Smooth muscle cell (in vitro differentiated cells): ENCODE results near the gene TAGLN. TPM values are rescaled to one million over a fixed set of nuclear protein-coding genes. Genes with fewer than 3 reads are reported as not detected.

ENCODE experiments used
- DNase-seq: peaks from one replicate; lab custom pipeline; 2025; ENCODE audit not compliant: unreplicated experiment; lab: John Stamatoyannopoulos, UW
- H2AFZ ChIP-seq: fragments of 200-600 bp; sonication (generic); 2 replicates; pipeline ENCODE4 v1.6.0; 2016; ENCODE audit warnings: antibody characterized with exemption, low read depth, mild to moderate bottlenecking
- H3F3A ChIP-seq: fragments of 200-600 bp; sonication (generic); 2 replicates; pipeline ENCODE4 v1.6.0; 2017; ENCODE audit warnings: antibody characterized with exemption, low read depth
- H3K27ac ChIP-seq: fragments of 200-600 bp; sonication (generic); 2 replicates; pipeline ENCODE4 v1.5.1; 2016; ENCODE audit warnings: low read depth, mild to moderate bottlenecking
- H3K27me3 ChIP-seq: fragments of 200-600 bp; sonication (generic); 2 replicates; pipeline ENCODE4 v1.6.1; 2016; ENCODE audit warnings: low read depth, mild to moderate bottlenecking
- H3K36me3 ChIP-seq: fragments of 200-600 bp; sonication (generic); 2 replicates; pipeline ENCODE4 v1.5.1; 2016; ENCODE audit warnings: low read depth
- H3K4me1 ChIP-seq: fragments of 200-600 bp; sonication (generic); 2 replicates; pipeline ENCODE4 v1.5.1; 2016; ENCODE audit warnings: low read depth
- H3K4me2 ChIP-seq: fragments of 200-600 bp; sonication (generic); 2 replicates; pipeline ENCODE4 v1.6.0; 2016; ENCODE audit warnings: mild to moderate bottlenecking
- H3K4me3 ChIP-seq: fragments of 200-600 bp; sonication (generic); 2 replicates; pipeline ENCODE4 v1.5.1; 2016; ENCODE audit warnings: mild to moderate bottlenecking
- H3K79me2 ChIP-seq: fragments of 200-600 bp; sonication (generic); 2 replicates; pipeline ENCODE4 v1.6.0; 2016; ENCODE audit warnings: low read depth, mild to moderate bottlenecking
- H3K9ac ChIP-seq: fragments of 200-600 bp; sonication (generic); 2 replicates; pipeline ENCODE4 v1.6.0; 2016; ENCODE audit warnings: low read depth
- H3K9me3 ChIP-seq: fragments of 200-600 bp; sonication (generic); replicated peaks from 2 replicates; pipeline ENCODE4 v1.5.1; 2016; ENCODE audit warnings: low read depth
- H4K20me1 ChIP-seq: fragments of 200-600 bp; sonication (generic); 2 replicates; pipeline ENCODE4 v1.6.0; 2016; ENCODE audit warnings: low read depth
- WGBS: methylation state at CpG from one replicate; pipeline ENCODE4 v1.1.7; 2016; ENCODE audit warnings: low lambda C conversion rate; 5-methylcytosine and 5-hydroxymethylcytosine counted together
- polyA plus RNA-seq: library from polyadenylated mRNA; unstranded; fragments of >200 nt; fragmentation: Nextera tagmentation; extraction: Ambion mirVana; gene quantifications from 2 replicates; pipeline ENCODE4 v1.2.1, GENCODE V29; 2016
- total RNA-seq: library from RNA; depleted of rRNA; stranded (reverse); fragments of >200 nt; gene quantifications from 2 replicates; pipeline ENCODE4 v1.2.3, GENCODE V29; 2014
- TF ChIP-seq, protein P1 (sequence below): fragments of 200-600 bp; sonication (generic); IDR thresholded peaks from 2 replicates; pipeline ENCODE4 v1.5.1; 2017; ENCODE audit warnings: borderline replicate concordance, mild to moderate bottlenecking, antibody characterized with exemption; ENCODE audit not compliant: insufficient read depth, poor library complexity, severe bottlenecking

The TAGLN gene
- total and polyA plus RNA-seq, 2 experiments from 2014 or later = 1,972 to 2,250 TPM

- H3K9me3 ChIP-seq = no peaks in the 10 kb centered on the region
- H3K4me1 ChIP-seq = no peaks in the 10 kb centered on the region
- no peaks in the 10 kb centered on the region for H3F3A ChIP-seq
- no peak overlapping the region for H2AFZ ChIP-seq
- no peaks in the 10 kb centered on the region for H3K27me3 ChIP-seq
- H3K9ac ChIP-seq = no peak overlapping the region
- no peak overlapping the region for H3K27ac ChIP-seq
- no peaks in the 10 kb centered on the region for H3K79me2 ChIP-seq
- 94% methylated on average over 16 of the region's 16 CpGs for WGBS
- H3K36me3 ChIP-seq = no peaks in the 10 kb centered on the region
- no peaks in the 10 kb centered on the region for H4K20me1 ChIP-seq
- H3K4me2 ChIP-seq = no peak overlapping the region
- DNase-seq = no peak
- no peak overlapping the region for H3K4me3 ChIP-seq
- TF ChIP-seq, protein P1, sequence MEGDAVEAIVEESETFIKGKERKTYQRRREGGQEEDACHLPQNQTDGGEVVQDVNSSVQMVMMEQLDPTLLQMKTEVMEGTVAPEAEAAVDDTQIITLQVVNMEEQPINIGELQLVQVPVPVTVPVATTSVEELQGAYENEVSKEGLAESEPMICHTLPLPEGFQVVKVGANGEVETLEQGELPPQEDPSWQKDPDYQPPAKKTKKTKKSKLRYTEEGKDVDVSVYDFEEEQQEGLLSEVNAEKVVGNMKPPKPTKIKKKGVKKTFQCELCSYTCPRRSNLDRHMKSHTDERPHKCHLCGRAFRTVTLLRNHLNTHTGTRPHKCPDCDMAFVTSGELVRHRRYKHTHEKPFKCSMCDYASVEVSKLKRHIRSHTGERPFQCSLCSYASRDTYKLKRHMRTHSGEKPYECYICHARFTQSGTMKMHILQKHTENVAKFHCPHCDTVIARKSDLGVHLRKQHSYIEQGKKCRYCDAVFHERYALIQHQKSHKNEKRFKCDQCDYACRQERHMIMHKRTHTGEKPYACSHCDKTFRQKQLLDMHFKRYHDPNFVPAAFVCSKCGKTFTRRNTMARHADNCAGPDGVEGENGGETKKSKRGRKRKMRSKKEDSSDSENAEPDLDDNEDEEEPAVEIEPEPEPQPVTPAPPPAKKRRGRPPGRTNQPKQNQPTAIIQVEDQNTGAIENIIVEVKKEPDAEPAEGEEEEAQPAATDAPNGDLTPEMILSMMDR = no peak
These were observed 11.2 kb upstream of the TAGLN start for GRCh38 chr11:117187799-117188481.

GRCh38 chr11:117188620-117189081 is 10.5 kb upstream of the TAGLN start:
- Histone ChIP-seq H3K4me3 (no peak overlapping the region), H3K36me3 (no peaks in the 10 kb centered on the region), H2AFZ (no peak overlapping the region), H3K27ac (no peak overlapping the region), H3K27me3 (no peaks in the 10 kb centered on the region), H3K9ac (no peak overlapping the region), H4K20me1 (no peaks in the 10 kb centered on the region), H3K79me2 (no peaks in the 10 kb centered on the region), H3K4me1 (no peaks in the 10 kb centered on the region), H3F3A (no peaks in the 10 kb centered on the region), H3K9me3 (no peaks in the 10 kb centered on the region), H3K4me2 (no peak overlapping the region)
- 93% methylated on average over 20 of the region's 20 CpGs for WGBS
- DNase-seq = no peak
- TF ChIP-seq, protein P1 = no peak

GRCh38 chr11:117189191-117189940 is 9.8 kb upstream of the TAGLN start:
- H3K4me1 ChIP-seq = no peaks in the 10 kb centered on the region
- H3K9ac ChIP-seq = no peak overlapping the region
- no peaks in the 10 kb centered on the region for H3K27me3 ChIP-seq
- H3K36me3 ChIP-seq = no peaks in the 10 kb centered on the region
- H3F3A ChIP-seq = no peaks in the 10 kb centered on the region
- H4K20me1 ChIP-seq = no peaks in the 10 kb centered on the region
- no peak overlapping the region for H3K27ac ChIP-seq
- TF ChIP-seq, protein P1 = no peak
- no peaks in the 10 kb centered on the region for H3K9me3 ChIP-seq
- H2AFZ ChIP-seq = no peak overlapping the region
- H3K4me3 ChIP-seq = no peak overlapping the region
- H3K79me2 ChIP-seq = no peaks in the 10 kb centered on the region
- WGBS = 98% methylated on average over 22 of the region's 22 CpGs
- H3K4me2 ChIP-seq = no peak overlapping the region
- DNase-seq = no peak
